Stomach smooth muscle (tissue), 2 donors: ENCODE measurements around the gene CMIP.

Experiments
- H3K27ac ChIP-seq: one replicate; pipeline ENCODE4 v1.7.0; 2013; ENCODE audit warnings: mild to moderate bottlenecking, low read length, inconsistent platforms
- H3K27me3 ChIP-seq, 2 donors: one replicate each; pipeline ENCODE4 v1.7.0; 2013; ENCODE audit warnings: low read length in 2 of 2; ENCODE audit not compliant: insufficient read depth in 2 of 2, control insufficient read depth in 1 of 2
- H3K36me3 ChIP-seq, 2 donors: one replicate each; pipeline ENCODE4 v1.7.0; 2013; ENCODE audit warnings: low read length in 2 of 2; ENCODE audit not compliant: control insufficient read depth in 2 of 2, insufficient read depth in 2 of 2
- H3K4me1 ChIP-seq: one replicate; pipeline ENCODE4 v1.7.0; 2013; ENCODE audit warnings: low read length; ENCODE audit not compliant: control insufficient read depth, insufficient read depth
- H3K4me3 ChIP-seq, 2 donors: one replicate each; pipeline ENCODE4 v1.7.0; 2013; ENCODE audit warnings: low read length in 2 of 2
- H3K9ac ChIP-seq, 2 donors: one replicate each; pipeline ENCODE4 v1.7.0; 2013; ENCODE audit warnings: low read length in 2 of 2, mild to moderate bottlenecking in 1 of 2
- H3K9me3 ChIP-seq, 2 donors: one replicate each; pipeline ENCODE4 v1.7.0; 2013; ENCODE audit warnings: low read length in 2 of 2; ENCODE audit not compliant: control insufficient read depth in 2 of 2
- donor health status: healthy.
- donor health status: Pancreatic carcinoma.

The CMIP gene

DNA sequence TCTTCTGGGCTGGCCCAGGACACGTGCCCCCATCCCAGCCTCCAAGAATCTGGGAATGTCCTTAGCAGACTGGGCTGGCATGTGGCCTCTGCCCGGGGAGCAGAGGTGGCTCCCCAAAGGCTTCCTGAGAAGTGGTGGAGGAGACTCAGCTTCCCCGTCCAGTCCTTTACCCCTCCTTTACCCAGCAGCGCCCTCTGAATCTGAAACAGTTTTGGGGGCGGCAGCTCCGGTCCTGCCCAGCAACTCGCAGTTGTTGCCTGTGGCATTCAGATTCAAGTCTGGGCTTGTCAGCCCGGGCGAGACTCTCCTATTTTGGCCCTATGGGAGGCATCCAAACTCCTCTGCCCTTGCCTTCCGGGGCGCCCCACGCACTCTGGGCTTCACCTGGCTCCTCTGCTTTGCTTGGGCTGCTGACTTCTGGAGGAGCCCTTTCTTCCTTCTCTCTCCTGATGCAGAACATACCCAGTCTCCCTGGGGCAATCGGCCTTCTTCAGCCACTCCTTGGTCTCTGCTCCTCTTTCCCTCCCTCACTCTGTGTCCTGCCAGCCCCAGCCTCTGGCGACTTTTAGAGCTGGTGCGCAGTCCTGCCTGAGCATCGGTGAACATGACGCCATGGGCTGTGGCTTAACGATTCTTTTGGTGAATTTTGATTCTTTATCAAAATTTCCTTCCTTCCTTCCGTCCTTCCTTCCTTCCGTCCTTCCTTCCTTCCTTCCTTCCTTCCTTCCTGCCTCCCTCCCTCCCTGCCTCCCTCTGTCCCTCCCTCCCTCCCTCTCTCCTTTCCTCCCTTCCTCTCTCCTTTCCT, 55.2 kb downstream of the CMIP start:
- no peak overlapping the region for H3K27ac ChIP-seq
- H3K9ac ChIP-seq: no peak overlapping the region
- H3K9me3 ChIP-seq: no peaks in the 10 kb centered on the region
- no peak overlapping the region for H3K4me3 ChIP-seq
- no peaks in the 10 kb centered on the region for H3K27me3 ChIP-seq
- peaks cover 7% of the 10 kb centered on the region for H3K4me1 ChIP-seq
- peaks cover 0 to 2% of the 10 kb centered on the region in 2 donors for H3K36me3 ChIP-seq

DNA sequence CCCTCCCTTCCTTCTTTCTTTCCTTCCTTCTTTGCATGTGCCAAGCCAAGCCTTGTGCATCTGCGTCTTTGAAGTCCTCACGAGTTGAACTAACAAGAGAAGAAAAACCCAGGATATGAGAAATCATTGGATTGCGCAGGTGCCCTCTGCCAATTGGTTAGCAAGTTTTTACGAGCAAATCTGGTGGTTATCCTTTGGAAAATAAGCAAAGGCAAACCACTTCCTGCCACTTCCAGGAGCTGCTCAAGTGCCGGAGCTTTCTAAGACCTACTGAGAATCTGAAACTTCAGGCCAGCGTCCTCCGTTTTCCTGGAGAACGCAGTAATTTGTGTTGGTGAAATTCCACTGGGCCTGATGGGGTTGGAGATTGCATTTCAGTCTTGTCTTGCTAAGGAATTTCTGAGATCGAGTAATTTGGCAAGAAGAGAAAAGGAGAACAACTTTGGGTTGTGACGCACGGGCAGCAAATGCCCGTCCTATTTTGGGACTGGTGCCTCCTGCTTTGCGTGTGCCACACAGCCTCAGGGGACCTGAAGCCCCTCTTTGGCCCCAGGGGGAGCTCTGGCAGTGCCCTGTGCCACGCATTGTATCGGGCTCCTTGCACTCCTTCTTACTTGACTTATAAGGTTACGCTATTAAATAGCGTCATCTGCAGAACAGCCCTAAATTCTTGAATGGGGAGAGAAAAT, 56.4 kb downstream of the CMIP start:
- Histone ChIP-seq H3K27me3 (no peaks in the 10 kb centered on the region), H3K36me3 (peaks cover 0 to 3% of the 10 kb centered on the region in 2 donors), H3K9me3 (no peaks in the 10 kb centered on the region), H3K9ac (no peak overlapping the region), H3K27ac (no peak overlapping the region), H3K4me1 (peaks cover 4% of the 10 kb centered on the region), H3K4me3 (no peak overlapping the region)

DNA sequence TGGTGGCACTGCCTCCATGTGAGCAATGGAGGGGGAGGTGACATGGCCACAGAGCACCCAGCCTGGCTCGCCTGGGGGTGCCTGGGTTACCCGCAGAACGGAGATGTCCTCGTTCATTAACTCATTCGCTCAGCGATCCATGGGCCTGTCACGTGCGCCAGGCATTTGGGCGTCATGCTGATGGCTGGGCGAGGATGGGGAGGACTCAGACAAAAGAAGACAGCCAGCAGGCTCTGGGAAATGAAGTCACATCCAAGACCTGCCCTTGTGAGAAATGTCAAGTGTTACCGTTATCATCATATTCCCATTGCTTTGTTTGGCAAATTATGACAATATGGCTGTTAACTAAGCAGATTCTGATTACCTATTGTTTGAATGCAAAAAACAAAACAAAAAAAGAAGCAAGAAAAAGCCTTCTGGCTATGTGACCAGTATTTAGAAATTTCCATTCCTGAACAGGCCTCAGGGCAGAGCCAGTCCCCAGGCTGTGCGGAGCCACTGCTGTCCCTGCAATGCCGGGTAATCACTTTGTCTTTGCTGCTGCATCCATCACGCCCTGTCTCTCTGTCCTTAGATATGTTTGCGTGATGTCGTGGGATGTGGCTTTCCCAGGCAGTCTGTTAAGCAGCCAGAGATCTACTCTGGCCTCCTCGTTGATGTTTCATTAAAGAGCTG, 57.9 kb downstream of the CMIP start:
- peaks cover 0 to 3% of the 10 kb centered on the region in 2 donors for H3K36me3 ChIP-seq
- no peaks in the 10 kb centered on the region for H3K27me3 ChIP-seq
- H3K27ac ChIP-seq: no peak overlapping the region
- H3K9ac ChIP-seq: no peak overlapping the region
- no peak overlapping the region for H3K4me3 ChIP-seq
- no peaks in the 10 kb centered on the region for H3K9me3 ChIP-seq
- peaks cover 4% of the 10 kb centered on the region for H3K4me1 ChIP-seq

GRCh38 chr16:81505011-81505661, 60.5 kb downstream of the CMIP start:
- Histone ChIP-seq H3K4me1 (no peaks in the 10 kb centered on the region), H3K4me3 (no peak overlapping the region), H3K9me3 (no peaks in the 10 kb centered on the region), H3K36me3 (peaks cover 0 to 2% of the 10 kb centered on the region in 2 donors), H3K27ac (no peak overlapping the region), H3K27me3 (no peaks in the 10 kb centered on the region), H3K9ac (no peak overlapping the region)

GRCh38 chr16:81509404-81509803, 64.8 kb downstream of the CMIP start:
- H3K36me3 ChIP-seq: peaks cover 0 to 2% of the 10 kb centered on the region in 2 donors
- no peaks in the 10 kb centered on the region for H3K9me3 ChIP-seq
- H3K9ac ChIP-seq: no peak overlapping the region
- no peak overlapping the region for H3K4me3 ChIP-seq
- H3K27me3 ChIP-seq: no peaks in the 10 kb centered on the region
- peaks cover 12% of the 10 kb centered on the region for H3K4me1 ChIP-seq
- H3K27ac ChIP-seq: no peak overlapping the region

DNA sequence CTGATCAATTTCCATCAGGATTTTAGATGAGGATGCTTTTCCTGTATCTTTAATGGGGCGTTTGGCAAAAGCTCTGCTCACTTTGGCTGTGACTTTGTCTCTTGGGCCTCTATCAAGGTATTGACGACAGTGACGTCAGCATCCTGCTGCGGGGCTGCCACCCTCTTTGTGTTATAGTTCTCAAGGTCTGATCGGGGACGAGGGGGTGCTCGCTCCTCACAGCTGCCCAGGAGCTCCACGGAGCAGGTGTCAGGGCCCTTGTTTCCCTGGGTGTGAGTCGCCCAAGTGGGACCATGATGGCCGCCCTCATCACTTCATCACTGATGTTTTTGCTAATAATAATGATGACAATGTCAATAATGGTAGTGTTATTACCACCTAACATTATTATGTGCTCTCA, 65.4 kb downstream of the CMIP start:
- Histone ChIP-seq H3K36me3 (peaks cover 0 to 2% of the 10 kb centered on the region in 2 donors), H3K9ac (no peak overlapping the region), H3K27me3 (no peaks in the 10 kb centered on the region), H3K27ac (no peak overlapping the region), H3K9me3 (no peaks in the 10 kb centered on the region), H3K4me3 (no peak overlapping the region), H3K4me1 (peaks cover 13% of the 10 kb centered on the region)

- no peaks in the 10 kb centered on the region for H3K9me3 ChIP-seq
- H3K27ac ChIP-seq: no peak overlapping the region
- no peaks in the 10 kb centered on the region for H3K36me3 ChIP-seq
- H3K9ac ChIP-seq: no peak overlapping the region
- peaks cover 15% of the 10 kb centered on the region for H3K4me1 ChIP-seq
- H3K27me3 ChIP-seq: no peaks in the 10 kb centered on the region
- no peak overlapping the region for H3K4me3 ChIP-seq
Measured at GRCh38 chr16:81511371-81511770, 66.8 kb downstream of the CMIP start.

GRCh38 chr16:81513204-81514040, 68.8 kb downstream of the CMIP start:
- peaks cover 15% of the 10 kb centered on the region for H3K4me1 ChIP-seq
- no peak overlapping the region for H3K27ac ChIP-seq
- H3K4me3 ChIP-seq: peak overlapping the region in 1 of 2 donors; percentile 15
- H3K9ac ChIP-seq: no peak overlapping the region
- H3K36me3 ChIP-seq: no peaks in the 10 kb centered on the region
- H3K27me3 ChIP-seq: no peaks in the 10 kb centered on the region
- no peaks in the 10 kb centered on the region for H3K9me3 ChIP-seq

GRCh38 chr16:81514041-81514559, 69.5 kb downstream of the CMIP start:
- no peaks in the 10 kb centered on the region for H3K9me3 ChIP-seq
- H3K36me3 ChIP-seq: no peaks in the 10 kb centered on the region
- no peaks in the 10 kb centered on the region for H3K27me3 ChIP-seq
- peaks cover 15% of the 10 kb centered on the region for H3K4me1 ChIP-seq
- H3K4me3 ChIP-seq: no peak overlapping the region
- no peak overlapping the region for H3K9ac ChIP-seq
- H3K27ac ChIP-seq: no peak overlapping the region
